Ishikawa (cell line): ENCODE measurements around the gene ASS1.

Experiments used
- CEBPB ChIP-seq: IDR thresholded peaks from 2 replicates; pipeline ENCODE4 v1.6.1; 2012
- CREB1 ChIP-seq: IDR thresholded peaks from 2 replicates; pipeline ENCODE4 v1.6.1; 2012; ENCODE audit warnings: low read depth
- EP300 ChIP-seq: IDR thresholded peaks from 2 replicates; pipeline ENCODE4 v1.6.1; 2012; ENCODE audit warnings: borderline replicate concordance
- NFIC ChIP-seq: IDR thresholded peaks from 2 replicates; pipeline ENCODE4 v1.6.1; 2012
- RAD21 ChIP-seq: IDR thresholded peaks from 2 replicates; pipeline ENCODE4 v1.6.1; 2012; ENCODE audit warnings: low read depth
- TAF1 ChIP-seq: IDR thresholded peaks from 2 replicates; pipeline ENCODE4 v1.6.1; 2012; ENCODE audit warnings: low read depth, mild to moderate bottlenecking
- TCF12 ChIP-seq: IDR thresholded peaks from 2 replicates; pipeline ENCODE4 v1.6.1; 2012; ENCODE audit warnings: low read depth
- YY1 ChIP-seq: IDR thresholded peaks from 2 replicates; pipeline ENCODE4 v1.6.1; 2012; ENCODE audit warnings: low read depth
- TF ChIP-seq, protein P1 (sequence below): IDR thresholded peaks from 2 replicates; pipeline ENCODE4 v1.6.1; 2012

DNA sequence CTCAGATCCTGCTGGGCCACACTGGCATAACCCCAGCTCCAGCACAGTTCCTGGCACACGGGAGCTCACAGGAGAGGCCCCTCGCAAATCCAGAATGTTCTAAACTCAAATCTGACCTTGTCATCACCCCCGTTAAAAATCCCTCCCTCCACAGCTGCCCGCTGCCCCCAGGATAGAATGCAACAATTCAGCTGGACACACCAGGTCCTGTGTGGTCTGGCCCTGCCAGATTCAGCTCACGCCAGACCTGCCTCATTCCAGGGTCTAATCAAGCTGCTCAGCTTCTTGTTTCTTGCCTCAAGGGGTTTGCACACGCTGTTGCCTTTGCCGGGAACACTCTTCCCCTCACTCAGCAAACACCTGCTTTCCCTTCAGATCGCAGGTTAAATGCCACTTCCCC, 45.0 kb upstream of the ASS1 start:
- TF ChIP-seq, protein P1, sequence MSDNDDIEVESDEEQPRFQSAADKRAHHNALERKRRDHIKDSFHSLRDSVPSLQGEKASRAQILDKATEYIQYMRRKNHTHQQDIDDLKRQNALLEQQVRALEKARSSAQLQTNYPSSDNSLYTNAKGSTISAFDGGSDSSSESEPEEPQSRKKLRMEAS = no peak
- TF ChIP-seq TAF1 = no peak
- TF ChIP-seq NFIC = no peak
- no peak for TF ChIP-seq EP300
- TF ChIP-seq TCF12 = no peak
- no peak for TF ChIP-seq RAD21
- TF ChIP-seq CEBPB = no peak
- no peak for TF ChIP-seq YY1
- no peak for TF ChIP-seq CREB1
